A673 (cell line): ENCODE data around the gene PAX9. TPM values are rescaled to one million over a fixed set of nuclear protein-coding genes. Genes with fewer than 3 reads are reported as not detected.

Source experiments
- BruUV-seq: library from RNA; stranded (reverse); fragments of 400-500 nt; replicated peaks from 2 replicates; lab custom pipeline; 2021; lab: Mats Ljungman, UMichigan
- CTCF ChIA-PET: fragments of 300-600 bp; sonication (Branson Sonifier 250); formaldehyde crosslinking; loops from one replicate; lab custom pipeline; 2022; ENCODE audit warnings: antibody characterized with exemption; lab: Charles Lee
- POLR2A ChIA-PET: fragments of 300-600 bp; sonication (Branson Sonifier 250); formaldehyde crosslinking; loops from one replicate; lab custom pipeline; 2022; ENCODE audit warnings: antibody characterized with exemption; ENCODE audit not compliant: low non-redundant PET; lab: Charles Lee
- DNase-seq: peaks from one replicate; pipeline ENCODE4 v3.0.0-alpha.2; 2015; ENCODE audit warnings: low spot score
- H3K27ac ChIP-seq: fragments of 200-600 bp; sonication (generic); 2 replicates; pipeline ENCODE4 v1.5.1; 2016; ENCODE audit warnings: mixed run types, low read depth, mild to moderate bottlenecking, mixed read lengths, antibody characterized with exemption, low read length; ENCODE audit not compliant: poor library complexity, severe bottlenecking
- H3K27me3 ChIP-seq: fragments of 200-600 bp; sonication (generic); replicated peaks from 2 replicates; pipeline ENCODE4 v1.6.1; 2017; ENCODE audit warnings: mixed run types, low read depth, mild to moderate bottlenecking, mixed read lengths, antibody characterized with exemption, low read length; ENCODE audit not compliant: insufficient read depth, poor library complexity
- H3K36me3 ChIP-seq: fragments of 200-600 bp; sonication (generic); 2 replicates; pipeline ENCODE4 v1.6.1; 2016; ENCODE audit warnings: mixed run types, mild to moderate bottlenecking, mixed read lengths, antibody characterized with exemption, low read length; ENCODE audit not compliant: insufficient read depth, poor library complexity, severe bottlenecking
- H3K4me1 ChIP-seq: fragments of 200-600 bp; sonication (generic); 2 replicates; pipeline ENCODE4 v1.6.1; 2017; ENCODE audit warnings: mixed run types, mild to moderate bottlenecking, mixed read lengths, antibody characterized with exemption, low read length; ENCODE audit not compliant: insufficient read depth, poor library complexity, severe bottlenecking
- H3K4me3 ChIP-seq: fragments of 200-600 bp; sonication (generic); 2 replicates; pipeline ENCODE4 v1.5.1; 2016; ENCODE audit warnings: low read depth, mixed run types, mild to moderate bottlenecking, mixed read lengths, low read length; ENCODE audit not compliant: poor library complexity, severe bottlenecking
- H3K9me3 ChIP-seq: fragments of 200-600 bp; sonication (generic); 2 replicates; pipeline ENCODE4 v1.6.1; 2016; ENCODE audit warnings: mixed run types, low read depth, mild to moderate bottlenecking, mixed read lengths, antibody characterized with exemption, low read length; ENCODE audit not compliant: poor library complexity, severe bottlenecking
- EZH2 ChIP-seq: fragments of 200-600 bp; sonication (generic); IDR thresholded peaks from 2 replicates; pipeline ENCODE4 v1.6.1; 2017; ENCODE audit warnings: borderline replicate concordance, low read depth, mild to moderate bottlenecking, mixed read lengths, antibody characterized with exemption, low read length; ENCODE audit not compliant: poor library complexity, severe bottlenecking
- intact Hi-C: fragments of 100-400 bp; cut with micrococcal nuclease; formaldehyde crosslinking; loops from one replicate; pipeline ENCODE4 v1.10.0; 2022; ENCODE audit not compliant: unreplicated experiment
- total RNA-seq: library from RNA; stranded (reverse); gene quantifications from 2 replicates; pipeline ENCODE4 v1.2.3, GENCODE V29; 2021
- TF ChIP-seq, protein P1 (sequence below): fragments of 300-800, 200-600 bp; sonication (generic); conservative IDR thresholded peaks from 2 replicates; pipeline ENCODE4 v1.5.1; 2017; ENCODE audit warnings: low read depth, mild to moderate bottlenecking, antibody characterized with exemption, low read length, moderate library complexity, mixed read lengths

PAX9 gene
- total RNA-seq, 1 experiment from 2014 or later, result 23.4 TPM

DNA sequence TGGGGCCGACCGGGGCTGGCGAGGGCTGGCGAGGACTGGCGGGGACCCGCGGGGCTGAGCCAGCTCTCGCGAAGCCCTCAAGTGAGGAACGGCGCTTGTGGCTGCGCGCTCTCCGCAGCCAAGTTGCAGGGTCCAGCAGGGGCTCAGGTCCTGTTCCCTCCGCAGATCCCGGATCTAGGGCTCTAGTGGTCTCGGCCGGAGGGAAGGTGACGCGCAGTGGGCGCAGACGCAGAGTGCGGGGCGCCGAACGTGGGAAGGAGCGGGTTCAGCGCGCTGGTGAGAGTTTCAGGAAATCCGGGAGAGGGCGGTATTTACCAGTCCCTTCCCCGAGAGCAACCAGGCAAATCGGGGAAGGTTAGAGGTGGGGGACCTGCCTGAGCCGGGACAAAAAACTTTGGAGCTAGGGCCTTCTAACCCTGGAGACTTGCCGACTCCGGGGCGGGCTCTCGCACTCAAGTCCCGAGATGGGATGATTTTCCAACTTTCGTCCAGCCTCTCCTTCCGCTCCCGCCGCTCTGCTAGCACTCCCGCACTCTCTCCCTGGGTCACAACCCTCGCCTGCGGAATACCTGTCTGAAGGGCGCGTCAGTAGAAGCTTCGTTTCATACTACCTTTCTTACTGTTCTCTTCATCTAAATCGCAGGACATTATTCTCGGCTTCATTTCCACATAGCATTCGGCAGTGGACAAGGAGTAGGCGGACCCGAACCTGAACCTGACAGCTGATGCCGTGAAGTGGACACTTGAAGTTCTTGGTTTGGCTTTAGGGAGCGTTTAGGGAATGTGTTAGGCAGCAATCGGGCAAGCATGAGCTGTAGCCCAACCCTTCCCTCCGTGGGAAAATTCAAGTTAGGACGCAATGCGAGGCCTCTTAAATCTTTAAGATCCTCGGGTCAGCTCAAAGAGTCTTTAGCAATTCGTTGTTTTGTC lies 13.6 kb upstream of the PAX9 start:
- no peaks in the 10 kb centered on the region for H3K27me3 ChIP-seq
- no peak for TF ChIP-seq EZH2
- TF ChIP-seq, protein P1, sequence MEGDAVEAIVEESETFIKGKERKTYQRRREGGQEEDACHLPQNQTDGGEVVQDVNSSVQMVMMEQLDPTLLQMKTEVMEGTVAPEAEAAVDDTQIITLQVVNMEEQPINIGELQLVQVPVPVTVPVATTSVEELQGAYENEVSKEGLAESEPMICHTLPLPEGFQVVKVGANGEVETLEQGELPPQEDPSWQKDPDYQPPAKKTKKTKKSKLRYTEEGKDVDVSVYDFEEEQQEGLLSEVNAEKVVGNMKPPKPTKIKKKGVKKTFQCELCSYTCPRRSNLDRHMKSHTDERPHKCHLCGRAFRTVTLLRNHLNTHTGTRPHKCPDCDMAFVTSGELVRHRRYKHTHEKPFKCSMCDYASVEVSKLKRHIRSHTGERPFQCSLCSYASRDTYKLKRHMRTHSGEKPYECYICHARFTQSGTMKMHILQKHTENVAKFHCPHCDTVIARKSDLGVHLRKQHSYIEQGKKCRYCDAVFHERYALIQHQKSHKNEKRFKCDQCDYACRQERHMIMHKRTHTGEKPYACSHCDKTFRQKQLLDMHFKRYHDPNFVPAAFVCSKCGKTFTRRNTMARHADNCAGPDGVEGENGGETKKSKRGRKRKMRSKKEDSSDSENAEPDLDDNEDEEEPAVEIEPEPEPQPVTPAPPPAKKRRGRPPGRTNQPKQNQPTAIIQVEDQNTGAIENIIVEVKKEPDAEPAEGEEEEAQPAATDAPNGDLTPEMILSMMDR, result peak; percentile 83
- no TSS peak for BruUV-seq
- ChIA-PET POLR2A (interaction anchor here (1.4 kb wide), 1 partner anchor 294 kb away, joined by 4 read pairs; no protein-coding TSS in a partner anchor), CTCF (interaction anchor here (0.8 to 2.0 kb wide), 6 partner anchors 8 to 502 kb away, joined by 3 to 19 read pairs (median 12); no protein-coding TSS in a partner anchor)
- H3K4me3 ChIP-seq, result peak overlapping the region; percentile 59
- intact Hi-C loops, result loop anchor here (2.0 to 5.0 kb wide), 4 partner anchors 109 to 501 kb away; no protein-coding TSS in a partner anchor
- peak overlapping the region; percentile 83 for H3K27ac ChIP-seq
- peak; percentile 87 for DNase-seq
- H3K9me3 ChIP-seq, result no peaks in the 10 kb centered on the region
- H3K36me3 ChIP-seq, result no peaks in the 10 kb centered on the region
- peaks cover 24% of the 10 kb centered on the region for H3K4me1 ChIP-seq

DNA sequence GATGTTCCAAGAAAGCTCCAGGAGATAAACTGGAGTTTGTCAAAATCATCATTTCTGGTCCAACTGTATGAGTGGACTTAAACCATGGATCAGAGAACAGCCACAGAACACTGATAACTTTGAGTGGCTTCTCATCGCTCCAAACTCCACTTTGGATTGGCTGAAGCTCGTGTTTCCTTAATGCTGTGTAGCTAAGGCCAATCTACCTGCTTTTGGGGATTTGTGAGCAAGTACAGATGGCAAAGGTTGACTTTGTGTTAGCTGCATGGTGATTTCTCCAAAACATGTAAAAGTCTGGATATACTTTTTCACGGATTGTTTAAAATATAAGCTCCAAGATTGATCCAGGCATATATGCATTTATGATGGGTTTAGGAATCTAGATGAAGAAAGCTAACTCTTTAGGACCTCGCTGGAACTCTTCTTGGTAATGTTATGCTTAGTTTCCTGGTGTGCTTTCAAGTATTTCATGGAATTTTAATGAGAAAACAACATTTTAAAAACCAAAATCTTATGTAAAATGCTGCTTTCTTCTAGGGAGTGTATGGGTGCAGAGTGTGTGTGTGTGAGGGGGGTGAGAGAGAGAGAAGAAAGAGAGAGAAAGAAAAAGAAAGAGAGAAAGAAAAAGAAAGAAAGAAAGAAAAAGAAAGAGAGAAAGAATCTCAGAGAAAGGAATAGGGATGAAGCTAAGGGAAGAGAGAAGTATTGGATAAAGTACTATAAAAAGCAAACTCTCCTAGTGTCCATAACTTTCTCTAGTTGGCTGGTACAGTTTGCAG lies 11.6 kb upstream of the PAX9 start:
- no peaks in the 10 kb centered on the region for H3K36me3 ChIP-seq
- ChIA-PET CTCF (interaction anchor here (0.8 kb wide), 1 partner anchor 500 kb away, joined by 4 read pairs; no protein-coding TSS in a partner anchor), POLR2A (no interaction called here)
- no peak for DNase-seq
- H3K9me3 ChIP-seq, result no peaks in the 10 kb centered on the region
- intact Hi-C loops, result loop anchor here (5.0 kb wide), 2 partner anchors 107 to 467 kb away; no protein-coding TSS in a partner anchor
- no peak overlapping the region for H3K4me3 ChIP-seq
- H3K27ac ChIP-seq, result no peak overlapping the region
- BruUV-seq, result no TSS peak
- H3K27me3 ChIP-seq, result no peaks in the 10 kb centered on the region
- peaks cover 29% of the 10 kb centered on the region for H3K4me1 ChIP-seq
- TF ChIP-seq EZH2, result no peak
- TF ChIP-seq, protein P1, result no peak

DNA sequence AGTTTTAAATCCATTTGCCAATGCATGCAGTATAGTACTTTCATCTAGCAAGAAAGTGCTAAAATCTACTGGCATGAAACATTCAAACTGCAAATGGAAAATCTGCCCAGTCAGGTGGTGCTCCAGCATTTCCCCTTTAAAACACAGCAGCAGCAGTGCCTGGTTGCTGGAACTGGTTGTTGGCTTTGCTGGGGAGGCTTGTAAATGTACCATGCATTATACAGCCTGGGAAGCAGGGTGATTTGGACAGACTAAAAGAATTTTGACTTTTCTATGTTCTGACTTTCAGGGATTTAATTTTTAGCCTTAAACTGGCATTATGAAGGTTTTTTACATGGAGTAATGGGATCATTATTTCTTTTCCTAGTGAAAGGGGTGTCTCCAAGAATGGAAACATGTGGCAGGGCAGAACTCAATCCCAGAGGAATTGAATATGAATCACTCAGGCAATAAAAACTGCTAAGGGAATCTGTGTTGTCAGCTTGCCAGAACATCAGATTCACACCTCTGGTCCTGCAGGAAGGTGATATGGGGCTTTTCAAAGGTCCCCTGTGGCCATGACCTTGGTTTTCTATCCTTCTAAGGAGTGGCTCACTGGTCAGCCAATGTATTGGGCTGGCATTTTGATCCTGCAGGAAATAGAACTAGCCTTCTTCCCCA lies 9.0 kb upstream of the PAX9 start:
- Histone ChIP-seq H3K4me1 (peaks cover 24% of the 10 kb centered on the region), H3K27me3 (no peaks in the 10 kb centered on the region), H3K36me3 (no peaks in the 10 kb centered on the region), H3K4me3 (no peak overlapping the region), H3K27ac (no peak overlapping the region), H3K9me3 (no peaks in the 10 kb centered on the region)
- peak; percentile 33 for DNase-seq
- POLR2A ChIA-PET, result no interaction called here
- intact Hi-C loops, result no loop called here
- CTCF ChIA-PET, result no interaction called here
- TF ChIP-seq, protein P1, result no peak
- TF ChIP-seq EZH2, result no peak
- no TSS peak for BruUV-seq
